Calu3 (cell line): ENCODE results near the gene EEF1AKMT3. TPM values are rescaled to one million over a fixed set of nuclear protein-coding genes. Genes with fewer than 3 reads are reported as not detected.

Experiments
- BruUV-seq: library from RNA; stranded (reverse); fragments of 400-500 nt; replicated peaks from 2 replicates; lab custom pipeline; 2021; lab: Mats Ljungman, UMichigan
- CTCF ChIA-PET: fragments of 300-600 bp; sonication (Branson Sonifier 250); formaldehyde crosslinking; loops from one replicate; lab custom pipeline; 2022; ENCODE audit warnings: antibody characterized with exemption; lab: Charles Lee
- DNase-seq: peaks from one replicate; pipeline ENCODE4 v3.0.0; 2022
- H3K27ac Mint-ChIP-seq: one replicate; pipeline ENCODE4 v1.8.0; 2022; ENCODE audit warnings: mixed read lengths; ENCODE audit not compliant: unreplicated experiment
- H3K27me3 Mint-ChIP-seq: one replicate; pipeline ENCODE4 v1.8.0; 2022; ENCODE audit warnings: mixed read lengths; ENCODE audit not compliant: unreplicated experiment
- H3K36me3 Mint-ChIP-seq: one replicate; pipeline ENCODE4 v1.8.0; 2022; ENCODE audit warnings: mild to moderate bottlenecking, moderate library complexity, mixed read lengths; ENCODE audit not compliant: insufficient read depth, unreplicated experiment
- H3K4me1 Mint-ChIP-seq: one replicate; pipeline ENCODE4 v1.8.0; 2022; ENCODE audit warnings: mild to moderate bottlenecking, low read depth, mixed read lengths; ENCODE audit not compliant: unreplicated experiment
- H3K4me3 Mint-ChIP-seq: one replicate; pipeline ENCODE4 v1.8.0; 2022; ENCODE audit warnings: mild to moderate bottlenecking, low read depth, moderate library complexity, mixed read lengths; ENCODE audit not compliant: unreplicated experiment
- H3K9me3 Mint-ChIP-seq: one replicate; pipeline ENCODE4 v1.8.0; 2022; ENCODE audit warnings: low read depth, mixed read lengths; ENCODE audit not compliant: unreplicated experiment
- CTCF ChIP-seq: fragments of 200-600 bp; IDR thresholded peaks from one replicate; pipeline ENCODE4 v1.8.0; 2022; ENCODE audit warnings: antibody characterized with exemption; ENCODE audit not compliant: unreplicated experiment
- intact Hi-C: fragments of 100-400 bp; cut with micrococcal nuclease; formaldehyde crosslinking; loops from one replicate; pipeline ENCODE4 v1.10.0; 2022; ENCODE audit not compliant: unreplicated experiment
- total RNA-seq: library from RNA; stranded (reverse); gene quantifications from 2 replicates; pipeline ENCODE4 v1.2.3, GENCODE V29; 2022

The EEF1AKMT3 gene
- total RNA-seq, 1 experiment from 2014 or later: 8.4 TPM

- Mint-ChIP-seq H3K27ac (no peak overlapping the region), H3K4me3 (no peak overlapping the region), H3K27me3 (no peaks in the 10 kb centered on the region), H3K4me1 (peaks cover 8% of the 10 kb centered on the region), H3K36me3 (peaks cover 46% of the 10 kb centered on the region), H3K9me3 (no peaks in the 10 kb centered on the region)
- CTCF ChIA-PET: interaction anchor here (0.7 kb wide), 1 partner anchor 36 kb away, joined by 3 read pairs; no protein-coding TSS in a partner anchor
- no TSS peak for BruUV-seq
- no peak for TF ChIP-seq CTCF
- no peak for DNase-seq
- intact Hi-C loops: no loop called here
Observed at GRCh38 chr12:57775044-57775443, 2.6 kb downstream of the EEF1AKMT3 start.

GRCh38 chr12:57775563-57776246, 3.3 kb downstream of the EEF1AKMT3 start:
- intact Hi-C loops: no loop called here
- BruUV-seq: no TSS peak
- TF ChIP-seq CTCF: no peak
- no peak for DNase-seq
- H3K9me3 Mint-ChIP-seq: no peaks in the 10 kb centered on the region
- CTCF ChIA-PET: interaction anchor here (0.7 kb wide), 1 partner anchor 35 kb away, joined by 3 read pairs; no protein-coding TSS in a partner anchor
- H3K4me3 Mint-ChIP-seq: no peak overlapping the region
- H3K4me1 Mint-ChIP-seq: peaks cover 7% of the 10 kb centered on the region
- H3K36me3 Mint-ChIP-seq: peaks cover 45% of the 10 kb centered on the region
- H3K27ac Mint-ChIP-seq: no peak overlapping the region
- no peaks in the 10 kb centered on the region for H3K27me3 Mint-ChIP-seq

GRCh38 chr12:57776247-57776587, 3.8 kb downstream of the EEF1AKMT3 start:
- BruUV-seq: no TSS peak
- DNase-seq: no peak
- Mint-ChIP-seq H3K4me1 (peaks cover 2% of the 10 kb centered on the region), H3K27ac (no peak overlapping the region), H3K9me3 (no peaks in the 10 kb centered on the region), H3K36me3 (peaks cover 40% of the 10 kb centered on the region), H3K4me3 (no peak overlapping the region), H3K27me3 (no peaks in the 10 kb centered on the region)
- TF ChIP-seq CTCF: no peak
- intact Hi-C loops: no loop called here
- CTCF ChIA-PET: no interaction called here

- no TSS peak for BruUV-seq
- Mint-ChIP-seq H3K36me3 (peaks cover 28% of the 10 kb centered on the region), H3K4me3 (no peak overlapping the region), H3K27me3 (no peaks in the 10 kb centered on the region), H3K9me3 (no peaks in the 10 kb centered on the region), H3K4me1 (no peaks in the 10 kb centered on the region), H3K27ac (no peak overlapping the region)
- CTCF ChIA-PET: no interaction called here
- intact Hi-C loops: no loop called here
- no peak for DNase-seq
- TF ChIP-seq CTCF: no peak
Observed at GRCh38 chr12:57777367-57777766, 5.0 kb downstream of the EEF1AKMT3 start.
